Measurements from ENCODE around the gene SYNE2.
"Not testable (repeated sequence)": the region's sequence is repeated elsewhere in the genome, so short reads cannot be mapped to it uniquely, and the experiment has no call there.

Gene SYNE2

GRCh38 chr14:64038841-64039542 is 186.2 kb downstream of the SYNE2 start:
- DNase-seq: no peak

- no peak for DNase-seq
Observed at GRCh38 chr14:64040044-64040443, 187.2 kb downstream of the SYNE2 start.

- DNase-seq: not testable (repeated sequence)
Observed at GRCh38 chr14:64043296-64043695, 190.5 kb downstream of the SYNE2 start.

DNA sequence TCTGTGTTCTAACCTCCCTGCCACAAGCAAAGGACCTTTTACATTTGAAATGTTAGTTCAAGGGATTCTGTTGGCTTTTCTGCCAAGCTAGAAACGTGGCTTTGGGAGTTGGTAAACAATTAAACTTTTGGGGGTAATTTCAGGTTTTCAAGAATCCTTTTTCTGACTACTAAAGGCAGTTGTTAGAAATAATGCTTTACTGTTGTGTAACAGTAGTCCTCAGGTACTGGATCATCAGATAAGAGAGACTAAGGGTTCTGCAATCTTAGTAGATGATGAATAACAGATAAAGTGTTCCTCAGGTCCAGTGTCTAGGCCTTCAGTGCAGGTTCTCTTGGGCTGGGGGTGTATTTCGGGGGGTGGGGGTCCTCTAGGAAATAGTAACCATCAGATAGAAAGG is 192.3 kb downstream of the SYNE2 start:
- no peak for DNase-seq

DNA sequence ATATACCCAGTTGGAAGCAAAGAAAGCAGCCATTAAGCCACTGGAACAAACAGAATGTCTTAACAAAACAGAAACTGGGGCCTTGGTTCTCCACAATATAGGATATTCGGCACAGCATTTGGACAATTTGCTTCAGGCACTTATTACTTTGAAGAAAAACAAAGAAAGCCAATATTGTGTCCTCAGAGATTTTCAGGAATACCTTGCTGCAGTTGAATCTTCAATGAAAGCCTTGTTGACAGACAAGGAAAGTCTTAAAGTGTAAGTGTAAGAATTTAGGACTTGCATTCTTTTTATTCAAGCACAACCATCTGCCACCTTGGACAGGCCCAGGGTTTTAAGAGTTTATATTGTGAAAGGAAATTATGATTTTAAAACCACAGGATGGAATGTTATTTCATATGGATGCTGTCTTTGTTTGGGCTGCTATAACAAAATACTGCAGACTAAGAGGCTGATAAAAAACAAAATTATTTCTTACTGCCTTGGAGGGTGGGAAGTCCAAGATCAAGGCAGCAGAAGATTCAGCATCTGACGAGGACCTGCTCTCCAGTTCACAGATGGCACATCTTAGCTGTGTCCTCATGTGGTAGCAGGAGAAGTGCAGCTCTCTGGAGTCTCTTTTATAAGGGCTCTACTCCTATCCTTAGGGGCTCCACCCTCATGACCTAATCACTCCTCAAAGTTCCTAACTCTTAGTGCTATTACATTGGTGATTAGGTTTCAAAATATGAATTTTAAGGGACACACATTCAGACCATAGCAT is 197.0 kb downstream of the SYNE2 start:
- DNase-seq: no peak

GRCh38 chr14:64053694-64054669 is 201.2 kb downstream of the SYNE2 start:
- no peak for DNase-seq

- no peak for DNase-seq
Observed at GRCh38 chr14:64059454-64060198, 206.8 kb downstream of the SYNE2 start.

DNA sequence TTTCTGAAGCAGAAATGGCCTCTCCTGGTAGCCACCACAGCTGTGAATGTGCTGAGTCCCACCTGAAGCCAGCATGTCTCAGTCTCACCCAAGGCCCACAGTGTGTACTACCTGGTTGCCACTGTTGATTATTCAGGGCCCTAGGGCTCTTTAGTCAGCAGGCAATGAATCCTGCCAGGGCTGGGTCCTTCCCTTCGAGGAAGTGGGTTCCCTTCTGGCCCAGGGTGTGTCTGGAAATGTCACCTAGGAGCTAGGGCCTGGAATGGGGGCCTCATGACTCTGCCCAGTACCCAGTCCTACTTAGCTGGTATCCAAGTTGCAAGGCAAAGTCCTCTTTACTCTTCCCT is 207.4 kb downstream of the SYNE2 start:
- no peak for DNase-seq

- DNase-seq: peak; percentile 80
Observed at GRCh38 chr14:64060648-64061096, 207.9 kb downstream of the SYNE2 start.

GRCh38 chr14:64061115-64061514 is 208.3 kb downstream of the SYNE2 start:
- DNase-seq: no peak

DNA sequence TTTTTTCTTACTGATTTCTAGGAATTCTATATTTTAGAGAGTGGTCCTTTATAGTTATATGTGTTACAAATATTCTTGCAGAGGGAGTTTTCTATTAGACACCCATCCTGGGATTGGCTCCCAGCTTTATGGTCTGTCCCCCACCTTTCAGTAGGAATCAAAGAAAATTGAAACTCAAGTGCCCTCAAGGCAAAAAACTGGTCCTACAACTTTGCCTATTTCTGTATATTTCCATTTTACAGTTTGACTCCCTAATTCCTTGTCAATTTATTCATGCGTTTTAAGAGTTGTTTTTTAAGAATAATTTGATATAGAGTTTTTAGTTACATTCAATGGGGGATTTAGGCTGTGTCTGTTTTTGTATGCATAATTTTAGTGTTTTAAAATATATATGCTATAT is 208.9 kb downstream of the SYNE2 start:
- no peak for DNase-seq

DNA sequence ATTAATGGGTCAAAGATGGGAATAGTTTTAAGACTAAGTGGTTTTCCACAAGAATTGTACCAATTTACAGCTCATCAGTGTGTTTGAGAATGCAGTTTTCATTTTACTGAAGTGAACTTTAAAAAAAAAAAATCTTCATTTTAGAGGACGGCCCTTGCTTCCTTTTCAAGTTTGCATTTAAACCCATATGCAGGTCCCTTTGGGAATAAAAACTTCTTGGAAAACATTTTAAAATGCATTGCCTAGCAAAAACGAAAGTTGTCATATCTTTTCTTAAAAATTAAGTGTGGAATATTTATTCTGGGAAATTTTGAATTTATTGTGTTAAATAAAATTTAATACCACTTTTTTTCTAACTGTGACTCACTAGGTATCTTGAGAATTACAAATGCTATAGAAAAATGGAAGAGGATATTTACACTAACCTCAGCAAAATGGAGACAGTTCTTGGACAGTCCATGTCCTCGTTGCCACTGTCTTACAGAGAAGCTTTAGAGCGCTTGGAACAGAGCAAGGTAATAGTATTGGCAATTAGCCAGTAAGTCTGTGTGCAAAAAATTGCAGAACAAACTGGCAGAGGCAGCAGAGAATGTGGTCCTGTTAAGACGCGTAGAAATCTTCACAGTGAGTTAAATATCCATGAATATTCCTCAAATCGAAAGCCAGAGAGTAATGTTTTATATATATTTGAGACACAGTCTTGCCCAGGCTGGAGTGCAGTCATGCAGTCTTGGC is 209.7 kb downstream of the SYNE2 start:
- DNase-seq: no peak

- no peak for DNase-seq
Observed at GRCh38 chr14:64064447-64064846, 211.6 kb downstream of the SYNE2 start.

DNA sequence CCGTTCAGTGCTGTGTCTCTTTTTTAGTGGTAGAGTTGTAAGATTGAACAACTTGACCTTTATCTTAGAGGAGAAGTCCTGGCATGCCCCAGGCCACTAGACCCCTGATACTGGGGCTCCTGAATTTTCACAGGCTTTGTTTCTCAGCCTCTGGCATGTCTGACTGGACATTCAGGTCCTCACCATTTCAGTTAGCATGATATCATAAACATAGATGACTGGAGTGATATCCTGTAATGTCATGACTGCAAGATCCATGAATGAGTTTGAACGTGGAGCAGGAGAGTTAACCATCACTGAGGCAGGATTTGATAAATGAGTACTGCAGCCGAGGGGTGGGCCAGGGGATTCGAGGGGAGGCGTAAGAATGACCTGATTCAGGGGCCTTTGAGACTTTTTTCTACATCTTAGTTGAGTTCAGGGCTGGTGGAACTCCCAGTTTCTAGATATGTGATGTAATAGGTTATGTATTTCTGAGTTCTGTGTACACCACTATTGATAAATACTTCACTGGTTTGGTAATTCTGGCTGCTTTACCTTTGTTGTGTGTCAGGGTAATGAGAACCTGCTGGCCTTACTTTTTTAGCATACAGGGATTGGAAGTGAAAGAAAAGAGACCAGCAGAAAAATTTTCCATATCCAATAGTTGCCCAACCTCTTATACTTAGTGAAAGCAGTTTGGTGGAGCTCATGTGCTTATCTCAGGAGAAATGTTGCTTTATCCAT is 217.0 kb downstream of the SYNE2 start:
- DNase-seq: no peak

- no peak for DNase-seq
Observed at GRCh38 chr14:64074961-64075612, 222.3 kb downstream of the SYNE2 start.

GRCh38 chr14:64075613-64076005 is 222.8 kb downstream of the SYNE2 start:
- no peak for DNase-seq

DNA sequence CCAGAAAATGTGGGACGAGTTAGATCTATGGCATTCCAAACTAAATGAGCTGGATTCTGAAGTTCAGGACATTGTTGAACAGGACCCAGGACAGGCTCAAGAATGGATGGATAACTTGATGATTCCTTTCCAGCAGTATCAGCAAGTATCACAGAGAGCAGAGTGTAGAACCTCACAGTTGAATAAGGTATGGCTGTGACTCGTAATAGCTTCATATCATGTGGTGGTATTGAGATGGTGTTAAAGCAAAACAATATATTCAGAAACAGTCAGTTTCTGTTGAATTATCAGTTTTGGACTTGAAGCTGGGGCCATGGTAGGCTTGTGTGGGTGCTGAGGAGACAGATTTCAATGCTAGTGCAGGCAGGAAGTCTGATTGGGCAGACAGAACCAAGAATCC is 227.6 kb downstream of the SYNE2 start:
- DNase-seq: no peak

DNA sequence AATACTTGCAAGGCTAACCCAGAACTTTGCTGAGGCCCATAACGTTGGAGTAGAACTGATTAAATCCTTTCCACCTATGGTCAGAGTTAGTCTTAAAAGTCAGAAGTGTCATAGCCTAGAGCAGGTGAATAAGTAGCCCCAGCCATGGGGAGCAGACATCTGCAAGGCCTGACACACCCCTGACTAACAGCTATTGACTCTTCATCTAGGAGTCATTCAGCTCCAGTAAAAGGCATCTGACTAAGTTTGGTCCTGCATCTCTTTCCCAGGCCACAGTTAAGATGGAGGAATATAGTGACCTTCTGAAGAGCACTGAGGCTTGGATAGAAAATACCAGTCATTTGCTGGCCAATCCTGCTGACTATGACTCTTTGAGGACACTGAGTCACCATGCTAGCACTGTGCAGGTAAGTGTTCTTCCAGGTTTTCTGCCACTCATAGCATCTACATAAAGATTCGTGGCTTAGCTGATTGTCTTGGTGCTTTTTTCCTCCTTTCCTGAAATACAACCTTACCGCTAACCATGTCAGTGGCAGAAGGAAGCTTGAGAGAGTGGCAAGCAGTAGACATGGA is 228.5 kb downstream of the SYNE2 start:
- DNase-seq: no peak

GRCh38 chr14:64082837-64083236 is 230.0 kb downstream of the SYNE2 start:
- DNase-seq: no peak

- DNase-seq: no peak
Observed at GRCh38 chr14:64088647-64088964, 235.8 kb downstream of the SYNE2 start.

All from islet precursor cell (in vitro differentiated cells).